Activated T-cell treated with anti-CD3 and anti-CD28 coated beads, Interleukin-2, amount 50 U/mL, for 24 hours (primary cell): ENCODE data around the gene TTC28.
"Not testable (repeated sequence)": the region's sequence is repeated elsewhere in the genome, so short reads cannot be mapped to it uniquely, and the experiment has no call there.

ENCODE experiments used
- DNase-seq: peaks from one replicate; pipeline ENCODE4 v3.0.0-alpha.2; 2020
- H3K27ac Mint-ChIP-seq: 2 replicates; pipeline ENCODE4 v1.8.0; 2020; ENCODE audit warnings: mild to moderate bottlenecking, mixed read lengths
- H3K27me3 Mint-ChIP-seq: 2 replicates; pipeline ENCODE4 v1.8.0; 2020; ENCODE audit warnings: mixed read lengths
- H3K36me3 Mint-ChIP-seq: 2 replicates; pipeline ENCODE4 v1.8.0; 2020; ENCODE audit warnings: low read depth, mixed read lengths
- H3K4me1 Mint-ChIP-seq: 2 replicates; pipeline ENCODE4 v1.8.0; 2020; ENCODE audit warnings: low read depth, mixed read lengths
- H3K4me3 Mint-ChIP-seq: 2 replicates; pipeline ENCODE4 v1.8.0; 2020; ENCODE audit warnings: mild to moderate bottlenecking, moderate library complexity, mixed read lengths
- H3K9me3 Mint-ChIP-seq: 2 replicates; pipeline ENCODE4 v1.8.0; 2020; ENCODE audit warnings: mixed read lengths

Gene TTC28

GRCh38 chr22:28480000-28480715 lies 199.5 kb downstream of the TTC28 start:
- Mint-ChIP-seq H3K4me3 (no peak overlapping the region), H3K27ac (no peak overlapping the region), H3K36me3 (no peaks in the 10 kb centered on the region), H3K27me3 (peaks cover 24% of the 10 kb centered on the region), H3K9me3 (no peaks in the 10 kb centered on the region), H3K4me1 (no peaks in the 10 kb centered on the region)
- no peak for DNase-seq

DNA sequence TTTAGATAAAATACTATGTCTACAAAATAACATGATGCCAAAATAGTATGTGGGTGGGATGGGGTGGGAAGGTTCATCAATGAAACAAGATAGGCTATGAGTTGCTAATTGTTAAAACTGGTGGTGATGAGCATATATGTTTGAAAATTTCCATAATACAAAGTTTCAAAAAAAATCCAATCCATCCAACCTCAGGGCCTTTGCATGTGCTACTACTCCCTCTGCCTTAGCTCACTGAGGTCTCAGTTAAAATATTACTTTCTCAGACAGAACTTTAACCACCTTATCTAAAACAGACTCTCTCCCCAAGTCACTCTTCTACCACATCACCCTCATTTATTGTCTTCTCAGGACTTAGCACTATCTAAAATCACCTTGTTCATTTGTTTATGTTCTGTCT lies 201.1 kb downstream of the TTC28 start:
- peaks cover 27% of the 10 kb centered on the region for H3K27me3 Mint-ChIP-seq
- no peaks in the 10 kb centered on the region for H3K4me1 Mint-ChIP-seq
- H3K4me3 Mint-ChIP-seq, result no peak overlapping the region
- no peak overlapping the region for H3K27ac Mint-ChIP-seq
- no peaks in the 10 kb centered on the region for H3K9me3 Mint-ChIP-seq
- H3K36me3 Mint-ChIP-seq, result no peaks in the 10 kb centered on the region
- no peak for DNase-seq

GRCh38 chr22:28477556-28477955 lies 202.1 kb downstream of the TTC28 start:
- Mint-ChIP-seq H3K36me3 (no peaks in the 10 kb centered on the region), H3K9me3 (no peaks in the 10 kb centered on the region), H3K27me3 (peaks cover 30% of the 10 kb centered on the region), H3K4me1 (no peaks in the 10 kb centered on the region), H3K4me3 (no peak overlapping the region), H3K27ac (no peak overlapping the region)
- DNase-seq, result no peak

DNA sequence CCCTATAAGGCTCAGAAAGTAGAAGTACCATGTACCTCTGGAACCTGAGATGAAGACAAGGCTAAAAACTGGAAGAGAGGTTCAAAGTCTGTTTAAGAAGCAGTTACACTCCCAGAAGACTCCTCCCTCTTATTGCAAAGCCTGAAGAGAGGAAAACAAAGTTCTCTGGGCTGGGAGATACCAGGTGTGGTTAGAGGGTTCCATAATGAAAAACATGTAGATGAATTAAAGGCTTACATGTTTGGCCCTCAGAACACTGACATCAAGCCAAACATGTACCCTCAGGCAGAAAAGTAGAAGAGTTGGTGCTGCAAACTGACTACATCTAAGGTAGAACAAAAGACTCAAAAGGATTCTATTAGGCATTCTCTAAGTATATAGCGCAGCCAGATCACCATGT lies 205.3 kb downstream of the TTC28 start:
- no peak for DNase-seq
- Mint-ChIP-seq H3K36me3 (no peaks in the 10 kb centered on the region), H3K27me3 (peaks cover 37% of the 10 kb centered on the region), H3K4me1 (no peaks in the 10 kb centered on the region), H3K4me3 (no peak overlapping the region), H3K9me3 (no peaks in the 10 kb centered on the region), H3K27ac (no peak overlapping the region)

DNA sequence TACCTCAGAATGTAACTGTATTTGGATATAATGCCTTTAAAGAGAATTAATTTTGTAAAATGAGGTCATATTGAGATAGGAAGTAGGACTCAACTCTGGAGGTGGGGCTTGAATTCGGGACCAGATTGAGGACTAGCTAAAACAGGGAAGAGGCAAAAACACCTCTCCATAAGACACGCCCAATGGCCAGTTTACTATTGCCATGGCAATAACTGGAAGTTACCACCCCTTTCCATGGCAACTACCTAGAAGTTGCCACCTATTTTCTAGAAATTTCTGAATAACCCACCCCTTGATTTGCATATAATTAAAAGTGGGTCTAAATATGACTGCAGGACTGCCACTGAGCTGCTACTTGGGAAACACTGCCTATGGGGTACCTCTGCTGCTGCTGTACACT lies 206.4 kb downstream of the TTC28 start:
- no peak for DNase-seq
- no peak overlapping the region for H3K27ac Mint-ChIP-seq
- no peaks in the 10 kb centered on the region for H3K36me3 Mint-ChIP-seq
- H3K27me3 Mint-ChIP-seq, result peaks cover 37% of the 10 kb centered on the region
- H3K4me3 Mint-ChIP-seq, result no peak overlapping the region
- no peaks in the 10 kb centered on the region for H3K4me1 Mint-ChIP-seq
- no peaks in the 10 kb centered on the region for H3K9me3 Mint-ChIP-seq

GRCh38 chr22:28467055-28467454 lies 212.6 kb downstream of the TTC28 start:
- H3K27me3 Mint-ChIP-seq, result peaks cover 14% of the 10 kb centered on the region
- not testable (repeated sequence) for H3K4me1 Mint-ChIP-seq, H3K36me3 Mint-ChIP-seq, DNase-seq, H3K4me3 Mint-ChIP-seq, H3K27ac Mint-ChIP-seq, H3K9me3 Mint-ChIP-seq

DNA sequence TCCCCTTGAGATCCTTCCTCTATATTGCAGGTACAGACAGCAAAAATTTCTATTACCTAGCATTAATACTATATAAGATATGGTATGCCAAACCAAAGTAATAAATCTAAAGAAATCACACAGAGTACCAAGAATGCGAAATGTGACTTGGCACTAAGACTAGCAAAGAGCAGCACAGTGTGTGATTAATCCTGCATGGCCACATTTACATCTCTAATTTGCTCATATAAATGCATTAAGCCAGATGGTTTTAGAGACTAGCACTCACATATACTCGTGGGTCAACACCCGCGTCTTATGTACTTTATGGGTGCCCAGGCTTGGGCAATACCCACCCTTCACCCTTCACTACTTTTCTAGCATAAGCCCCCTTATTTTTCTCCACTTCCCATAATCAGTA lies 213.2 kb downstream of the TTC28 start:
- no peaks in the 10 kb centered on the region for H3K36me3 Mint-ChIP-seq
- no peak overlapping the region for H3K27ac Mint-ChIP-seq
- no peaks in the 10 kb centered on the region for H3K4me1 Mint-ChIP-seq
- no peak for DNase-seq
- no peak overlapping the region for H3K4me3 Mint-ChIP-seq
- H3K9me3 Mint-ChIP-seq, result peaks cover 3% of the 10 kb centered on the region
- peaks cover 9% of the 10 kb centered on the region for H3K27me3 Mint-ChIP-seq

DNA sequence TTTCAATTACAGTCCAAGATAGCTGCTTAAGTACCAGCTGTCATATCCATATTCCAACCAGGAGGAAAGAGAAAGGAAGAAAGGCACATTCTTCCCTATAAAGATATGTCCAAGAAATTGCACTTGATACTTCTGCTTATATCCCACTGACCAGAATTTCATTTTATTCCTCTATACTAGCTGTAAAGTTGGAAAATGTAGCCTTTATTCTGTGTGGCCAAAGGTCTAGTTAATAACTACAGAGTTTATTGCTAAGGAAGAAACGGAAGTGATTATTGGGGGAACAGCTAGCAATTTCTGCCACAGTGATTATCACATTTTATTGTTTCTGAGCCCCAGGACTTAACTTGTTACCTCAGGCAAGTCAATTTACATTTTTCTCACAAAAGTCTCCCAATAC lies 213.8 kb downstream of the TTC28 start:
- Mint-ChIP-seq H3K27ac (no peak overlapping the region), H3K27me3 (peaks cover 4% of the 10 kb centered on the region)
- DNase-seq, result no peak

GRCh38 chr22:28464127-28464526 lies 215.5 kb downstream of the TTC28 start:
- Mint-ChIP-seq H3K9me3 (peaks cover 3% of the 10 kb centered on the region), H3K4me3 (no peak overlapping the region), H3K27me3 (no peaks in the 10 kb centered on the region), H3K27ac (no peak overlapping the region), H3K36me3 (no peaks in the 10 kb centered on the region), H3K4me1 (no peaks in the 10 kb centered on the region)
- DNase-seq, result no peak

More for the DNA sequence above, 213.8 kb downstream of the TTC28 start:
- H3K9me3 Mint-ChIP-seq, result peaks cover 3% of the 10 kb centered on the region
- H3K4me3 Mint-ChIP-seq, result no peak overlapping the region
- no peaks in the 10 kb centered on the region for H3K4me1 Mint-ChIP-seq
- H3K36me3 Mint-ChIP-seq, result no peaks in the 10 kb centered on the region

GRCh38 chr22:28463408-28463807 lies 216.2 kb downstream of the TTC28 start:
- not testable (repeated sequence) for H3K9me3 Mint-ChIP-seq, H3K27me3 Mint-ChIP-seq, H3K4me1 Mint-ChIP-seq, H3K4me3 Mint-ChIP-seq, DNase-seq, H3K27ac Mint-ChIP-seq, H3K36me3 Mint-ChIP-seq

- no peaks in the 10 kb centered on the region for H3K4me1 Mint-ChIP-seq
- H3K4me3 Mint-ChIP-seq, result no peak overlapping the region
- H3K9me3 Mint-ChIP-seq, result peaks cover 3% of the 10 kb centered on the region
- no peaks in the 10 kb centered on the region for H3K27me3 Mint-ChIP-seq
- DNase-seq, result no peak
- no peaks in the 10 kb centered on the region for H3K36me3 Mint-ChIP-seq
- no peak overlapping the region for H3K27ac Mint-ChIP-seq
Observed at GRCh38 chr22:28462901-28463300, 216.7 kb downstream of the TTC28 start.

- no peak for DNase-seq
- Mint-ChIP-seq H3K4me1 (no peaks in the 10 kb centered on the region), H3K36me3 (no peaks in the 10 kb centered on the region), H3K27ac (no peak overlapping the region), H3K27me3 (no peaks in the 10 kb centered on the region), H3K4me3 (no peak overlapping the region), H3K9me3 (peaks cover 3% of the 10 kb centered on the region)
Observed at GRCh38 chr22:28462041-28462440, 217.6 kb downstream of the TTC28 start.

- Mint-ChIP-seq H3K9me3 (no peaks in the 10 kb centered on the region), H3K27me3 (peaks cover 14% of the 10 kb centered on the region), H3K27ac (no peak overlapping the region), H3K36me3 (no peaks in the 10 kb centered on the region), H3K4me1 (no peaks in the 10 kb centered on the region), H3K4me3 (no peak overlapping the region)
- no peak for DNase-seq
Observed at GRCh38 chr22:28454431-28455064, 225.1 kb downstream of the TTC28 start.

DNA sequence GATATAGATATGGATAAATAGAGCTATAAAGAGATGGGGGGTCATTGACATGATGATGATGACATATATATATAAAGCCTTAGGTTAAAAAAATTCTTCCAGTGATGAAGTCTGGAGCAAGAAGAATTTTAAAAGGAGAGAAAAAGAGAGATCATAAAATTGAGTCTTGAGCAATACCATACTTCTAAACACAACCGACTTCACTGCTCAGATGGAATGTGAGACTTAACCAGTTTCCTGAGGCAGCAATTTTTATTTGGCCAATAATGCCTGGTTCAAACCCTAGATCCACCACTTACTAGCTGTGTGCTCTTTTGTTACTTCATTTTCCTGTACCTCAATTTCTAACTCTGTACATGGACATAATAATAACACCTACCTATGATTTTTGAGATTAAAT lies 229.5 kb downstream of the TTC28 start:
- no peak overlapping the region for H3K4me3 Mint-ChIP-seq
- no peak for DNase-seq
- no peaks in the 10 kb centered on the region for H3K9me3 Mint-ChIP-seq
- peaks cover 19% of the 10 kb centered on the region for H3K27me3 Mint-ChIP-seq
- no peaks in the 10 kb centered on the region for H3K4me1 Mint-ChIP-seq
- no peaks in the 10 kb centered on the region for H3K36me3 Mint-ChIP-seq
- H3K27ac Mint-ChIP-seq, result no peak overlapping the region

GRCh38 chr22:28449041-28449440 lies 230.6 kb downstream of the TTC28 start:
- Mint-ChIP-seq H3K9me3 (no peaks in the 10 kb centered on the region), H3K27me3 (peaks cover 26% of the 10 kb centered on the region), H3K4me3 (no peak overlapping the region), H3K27ac (no peak overlapping the region), H3K36me3 (no peaks in the 10 kb centered on the region), H3K4me1 (no peaks in the 10 kb centered on the region)
- DNase-seq, result no peak
